SK-N-SH (cell line): ENCODE data around the gene HEG1. TPM values are rescaled to one million over a fixed set of nuclear protein-coding genes. Genes with fewer than 3 reads are reported as not detected.

Experiments
- CTCF ChIA-PET: fragments of 300-600, 350-600 bp; formaldehyde crosslinking; extraction: SDS; loops from one replicate; lab custom pipeline; 2021; lab: Yijun Ruan, JAX
- POLR2A ChIA-PET: fragments of 350-600 bp; sonication (Branson Sonifier 250); formaldehyde crosslinking; extraction: SDS; loops from one replicate; lab custom pipeline; 2020; ENCODE audit warnings: antibody characterized with exemption, inconsistent platforms; lab: Yijun Ruan, JAX
- DNase-seq: peaks from one replicate; pipeline ENCODE4 v3.0.0; 2012
- H2AFZ ChIP-seq: fragments of 200-600 bp; sonication (generic); 2 replicates; pipeline ENCODE4 v1.8.1; 2016; ENCODE audit warnings: antibody characterized with exemption, mild to moderate bottlenecking, low read depth
- H3F3A ChIP-seq: fragments of 200-600 bp; sonication (generic); replicated peaks from 2 replicates; pipeline ENCODE3; 2016; ENCODE audit warnings: antibody characterized with exemption, mild to moderate bottlenecking; ENCODE audit not compliant: insufficient read depth
- H3K27ac ChIP-seq, 2 experiments: fragments of 200-500 bp in 1 of 2; fragments of 200-600 bp in 1 of 2; sonication (Bioruptor generic) in 1 of 2; sonication (generic), shearing (Covaris generic) in 1 of 2; 2 replicates each; pipeline versions ENCODE4 v1.5.1 to v1.6.1; 2014 to 2016; ENCODE audit warnings: low read depth in 2 of 2, inconsistent platforms in 1 of 2, low read length in 1 of 2, mild to moderate bottlenecking in 1 of 2, mixed read lengths in 1 of 2
- H3K27me3 ChIP-seq: fragments of 200-600 bp; sonication (generic), shearing (Covaris generic); 2 replicates; pipeline ENCODE4 v1.6.1; 2016; ENCODE audit warnings: mixed run types; ENCODE audit not compliant: insufficient read depth
- H3K36me3 ChIP-seq, 2 experiments: fragments of 200-500 bp in 1 of 2; fragments of 200-600 bp in 1 of 2; sonication (Bioruptor generic) in 1 of 2; sonication (generic) in 1 of 2; replicated peaks in 1 of 2; 2 replicates each; pipeline versions ENCODE3 to v1.5.1; 2014 to 2016; ENCODE audit warnings: low read length in 1 of 2, mild to moderate bottlenecking in 1 of 2; ENCODE audit not compliant: insufficient read depth in 2 of 2, control insufficient read depth in 1 of 2
- H3K4me1 ChIP-seq, 2 experiments: fragments of 200-500 bp in 1 of 2; fragments of 200-600 bp in 1 of 2; sonication (Bioruptor generic) in 1 of 2; sonication (generic), shearing (Covaris generic) in 1 of 2; 2 replicates each; pipeline versions ENCODE4 v1.5.1 to v1.6.1; 2014 to 2016; ENCODE audit warnings: low read depth in 1 of 2, low read length in 1 of 2, mixed run types in 1 of 2; ENCODE audit not compliant: insufficient read depth in 2 of 2, control insufficient read depth in 1 of 2
- H3K4me2 ChIP-seq: fragments of 200-600 bp; sonication (generic), shearing (Covaris generic); 2 replicates; pipeline ENCODE4 v1.6.1; 2017; ENCODE audit warnings: mixed run types
- H3K4me3 ChIP-seq, 2 experiments: fragments of 200-500 bp in 1 of 2; fragments of 200-600 bp in 1 of 2; sonication (Bioruptor generic) in 1 of 2; sonication (generic), shearing (Covaris generic) in 1 of 2; 2 replicates each; pipeline versions ENCODE4 v1.5.1 to v1.8.1; 2014 to 2016; ENCODE audit warnings: low read depth in 2 of 2, inconsistent platforms in 1 of 2, low read length in 1 of 2, mild to moderate bottlenecking in 1 of 2, mixed read lengths in 1 of 2, moderate library complexity in 1 of 2
- H3K79me2 ChIP-seq: fragments of 200-600 bp; sonication (generic); 2 replicates; pipeline ENCODE4 v1.8.1; 2017; ENCODE audit warnings: mild to moderate bottlenecking; ENCODE audit not compliant: insufficient read depth
- H3K9ac ChIP-seq: fragments of 200-600 bp; sonication (generic); 2 replicates; pipeline ENCODE4 v1.6.1; 2017; ENCODE audit warnings: mixed run types
- H3K9me2 ChIP-seq: fragments of 200-600 bp; sonication (generic); 2 replicates; pipeline ENCODE4 v1.6.1; 2017; ENCODE audit warnings: mixed run types
- H3K9me3 ChIP-seq: fragments of 200-600 bp; sonication (generic); 2 replicates; pipeline ENCODE4 v1.6.1; 2017; ENCODE audit warnings: mixed run types, mild to moderate bottlenecking, moderate library complexity
- H4K20me1 ChIP-seq: fragments of 200-600 bp; sonication (generic); 2 replicates; pipeline ENCODE4 v1.6.1; 2017; ENCODE audit warnings: mild to moderate bottlenecking, mixed run types; ENCODE audit not compliant: insufficient read depth
- EP300 ChIP-seq, 2 experiments: IDR thresholded peaks; 2 replicates each; pipeline versions ENCODE4 v1.4.0 to v1.6.1; 2012; ENCODE audit warnings: borderline replicate concordance in 1 of 2, low read depth in 1 of 2, low read length in 1 of 2
- EZH2phosphoT487 ChIP-seq: fragments of 200-600 bp; sonication (generic); IDR thresholded peaks from 2 replicates; pipeline ENCODE4 v1.6.1; 2017; ENCODE audit warnings: low read depth, mixed run types, mild to moderate bottlenecking, antibody characterized with exemption, moderate library complexity, borderline replicate concordance
- GABPA ChIP-seq: IDR thresholded peaks from 2 replicates; pipeline ENCODE4 v1.4.0; 2012; ENCODE audit warnings: low read depth, mild to moderate bottlenecking
- GATA2 ChIP-seq: sonication (generic); formaldehyde crosslinking; IDR thresholded peaks from 2 replicates; pipeline ENCODE4 v1.5.0; 2020; ENCODE audit warnings: mild to moderate bottlenecking, missing genetic modification reagents
- MXI1 ChIP-seq: IDR thresholded peaks from 2 replicates; pipeline ENCODE4 v1.6.1; 2012; ENCODE audit warnings: mild to moderate bottlenecking, low read depth, low read length, improper control_type of control experiment
- NRF1 ChIP-seq: IDR thresholded peaks from 2 replicates; pipeline ENCODE4 v1.6.1; 2012; ENCODE audit warnings: low read depth, mild to moderate bottlenecking, low read length
- RXRA ChIP-seq: IDR thresholded peaks from 2 replicates; pipeline ENCODE4 v1.4.0; 2012; ENCODE audit warnings: low read depth, mild to moderate bottlenecking, borderline replicate concordance
- SIN3A ChIP-seq: IDR thresholded peaks from 2 replicates; pipeline ENCODE4 v1.6.1; 2012; ENCODE audit warnings: low read depth, mild to moderate bottlenecking, low read length, moderate library complexity, borderline replicate concordance
- TAF1 ChIP-seq: IDR thresholded peaks from 2 replicates; pipeline ENCODE4 v1.6.1; 2012; ENCODE audit warnings: low read depth, mild to moderate bottlenecking, low read length, moderate library complexity, borderline replicate concordance
- YY1 ChIP-seq: IDR thresholded peaks from 2 replicates; pipeline ENCODE4 v1.4.0; 2012; ENCODE audit warnings: low read depth, mild to moderate bottlenecking
- WGBS: methylation state at CpG from one replicate; pipeline ENCODE4 v1.1.6; 2017; ENCODE audit warnings: low lambda C conversion rate; 5-methylcytosine and 5-hydroxymethylcytosine counted together
- polyA plus RNA-seq, 3 experiments: library from polyadenylated mRNA; depleted of rRNA; stranded (reverse); fragments of >200 nt; gene quantifications; 2 replicates each; pipeline ENCODE4 v1.2.3, GENCODE V29; 2012
- TF ChIP-seq, protein P1 (sequence below): IDR thresholded peaks from 2 replicates; pipeline ENCODE4 v1.4.0; 2012; ENCODE audit warnings: low read depth, borderline replicate concordance
- TF ChIP-seq, protein P2 (sequence below): IDR thresholded peaks from 2 replicates; pipeline ENCODE4 v1.4.0; 2012; ENCODE audit warnings: low read depth, borderline replicate concordance
- TF ChIP-seq, protein P3 (sequence below): IDR thresholded peaks from 2 replicates; pipeline ENCODE4 v1.6.1; 2012; ENCODE audit warnings: mild to moderate bottlenecking, low read depth, low read length, moderate library complexity

Gene HEG1
- polyA plus RNA-seq, 1 of the 3 experiments (the other 2 are of a cell fraction) = 27.7 TPM

DNA sequence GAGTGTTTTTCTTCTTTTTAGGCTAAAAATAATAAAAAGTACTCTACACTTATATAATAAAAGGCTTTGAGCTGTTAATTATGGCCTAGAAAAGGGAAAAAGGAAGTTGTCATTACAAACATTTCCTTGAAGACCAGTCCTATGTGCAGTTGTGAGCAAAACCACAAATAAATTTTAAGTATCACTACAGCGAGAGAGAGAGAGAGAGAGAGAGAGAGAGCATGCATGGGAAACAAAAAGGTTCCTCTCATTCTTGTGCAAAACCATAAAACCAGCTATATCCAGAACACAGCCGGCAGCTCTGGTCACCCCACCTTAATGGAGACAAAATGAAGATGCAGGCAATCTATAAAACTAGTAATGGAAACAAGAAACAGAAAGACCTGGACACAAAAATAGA is 33.6 kb downstream of the HEG1 start:
- Histone ChIP-seq H3K4me1 (peaks cover 0 to 22% of the 10 kb centered on the region in 2 experiments; a peak in 2 of 4 replicates), H3F3A (peaks cover 28% of the 10 kb centered on the region), H3K9ac (no peak overlapping the region), H3K9me2 (no peaks in the 10 kb centered on the region), H3K27ac (no peak overlapping the region), H4K20me1 (peaks cover 23% of the 10 kb centered on the region), H3K4me2 (no peak overlapping the region), H3K27me3 (no peaks in the 10 kb centered on the region), H3K9me3 (no peaks in the 10 kb centered on the region), H3K79me2 (peaks cover 50% of the 10 kb centered on the region; the same call in 1 of the 2 replicates), H3K4me3 (no peak overlapping the region), H3K36me3 (peaks cover 41 to 60% of the 10 kb centered on the region in 2 experiments), H2AFZ (no peak overlapping the region)
- no peak for DNase-seq
- 77% methylated on average over 2 of the region's 2 CpGs for WGBS
- ChIA-PET POLR2A (no interaction called here), CTCF (interaction anchor here (0.9 to 1.0 kb wide), 3 partner anchors 10 to 415 kb away, joined by 3 to 4 read pairs (median 3); no protein-coding TSS in a partner anchor)
- TF ChIP-seq YY1 (no peak), TAF1 (no peak), NRF1 (no peak), EP300 (IDR thresholded peaks at IDR 0.05; ENCODE audit: borderline replicate concordance in 1 of 2, low read depth in 1 of 2, low read length in 1 of 2) (no peak), SIN3A (no peak), GABPA (no peak), MXI1 (no peak), RXRA (no peak), EZH2phosphoT487 (no peak), GATA2 (CRISPR knock-in tag) (no peak)
- TF ChIP-seq, protein P1, sequence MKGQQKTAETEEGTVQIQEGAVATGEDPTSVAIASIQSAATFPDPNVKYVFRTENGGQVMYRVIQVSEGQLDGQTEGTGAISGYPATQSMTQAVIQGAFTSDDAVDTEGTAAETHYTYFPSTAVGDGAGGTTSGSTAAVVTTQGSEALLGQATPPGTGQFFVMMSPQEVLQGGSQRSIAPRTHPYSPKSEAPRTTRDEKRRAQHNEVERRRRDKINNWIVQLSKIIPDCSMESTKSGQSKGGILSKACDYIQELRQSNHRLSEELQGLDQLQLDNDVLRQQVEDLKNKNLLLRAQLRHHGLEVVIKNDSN = no peak
- TF ChIP-seq, protein P2, sequence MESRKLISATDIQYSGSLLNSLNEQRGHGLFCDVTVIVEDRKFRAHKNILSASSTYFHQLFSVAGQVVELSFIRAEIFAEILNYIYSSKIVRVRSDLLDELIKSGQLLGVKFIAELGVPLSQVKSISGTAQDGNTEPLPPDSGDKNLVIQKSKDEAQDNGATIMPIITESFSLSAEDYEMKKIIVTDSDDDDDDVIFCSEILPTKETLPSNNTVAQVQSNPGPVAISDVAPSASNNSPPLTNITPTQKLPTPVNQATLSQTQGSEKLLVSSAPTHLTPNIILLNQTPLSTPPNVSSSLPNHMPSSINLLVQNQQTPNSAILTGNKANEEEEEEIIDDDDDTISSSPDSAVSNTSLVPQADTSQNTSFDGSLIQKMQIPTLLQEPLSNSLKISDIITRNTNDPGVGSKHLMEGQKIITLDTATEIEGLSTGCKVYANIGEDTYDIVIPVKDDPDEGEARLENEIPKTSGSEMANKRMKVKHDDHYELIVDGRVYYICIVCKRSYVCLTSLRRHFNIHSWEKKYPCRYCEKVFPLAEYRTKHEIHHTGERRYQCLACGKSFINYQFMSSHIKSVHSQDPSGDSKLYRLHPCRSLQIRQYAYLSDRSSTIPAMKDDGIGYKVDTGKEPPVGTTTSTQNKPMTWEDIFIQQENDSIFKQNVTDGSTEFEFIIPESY = no peak
- TF ChIP-seq, protein P3, sequence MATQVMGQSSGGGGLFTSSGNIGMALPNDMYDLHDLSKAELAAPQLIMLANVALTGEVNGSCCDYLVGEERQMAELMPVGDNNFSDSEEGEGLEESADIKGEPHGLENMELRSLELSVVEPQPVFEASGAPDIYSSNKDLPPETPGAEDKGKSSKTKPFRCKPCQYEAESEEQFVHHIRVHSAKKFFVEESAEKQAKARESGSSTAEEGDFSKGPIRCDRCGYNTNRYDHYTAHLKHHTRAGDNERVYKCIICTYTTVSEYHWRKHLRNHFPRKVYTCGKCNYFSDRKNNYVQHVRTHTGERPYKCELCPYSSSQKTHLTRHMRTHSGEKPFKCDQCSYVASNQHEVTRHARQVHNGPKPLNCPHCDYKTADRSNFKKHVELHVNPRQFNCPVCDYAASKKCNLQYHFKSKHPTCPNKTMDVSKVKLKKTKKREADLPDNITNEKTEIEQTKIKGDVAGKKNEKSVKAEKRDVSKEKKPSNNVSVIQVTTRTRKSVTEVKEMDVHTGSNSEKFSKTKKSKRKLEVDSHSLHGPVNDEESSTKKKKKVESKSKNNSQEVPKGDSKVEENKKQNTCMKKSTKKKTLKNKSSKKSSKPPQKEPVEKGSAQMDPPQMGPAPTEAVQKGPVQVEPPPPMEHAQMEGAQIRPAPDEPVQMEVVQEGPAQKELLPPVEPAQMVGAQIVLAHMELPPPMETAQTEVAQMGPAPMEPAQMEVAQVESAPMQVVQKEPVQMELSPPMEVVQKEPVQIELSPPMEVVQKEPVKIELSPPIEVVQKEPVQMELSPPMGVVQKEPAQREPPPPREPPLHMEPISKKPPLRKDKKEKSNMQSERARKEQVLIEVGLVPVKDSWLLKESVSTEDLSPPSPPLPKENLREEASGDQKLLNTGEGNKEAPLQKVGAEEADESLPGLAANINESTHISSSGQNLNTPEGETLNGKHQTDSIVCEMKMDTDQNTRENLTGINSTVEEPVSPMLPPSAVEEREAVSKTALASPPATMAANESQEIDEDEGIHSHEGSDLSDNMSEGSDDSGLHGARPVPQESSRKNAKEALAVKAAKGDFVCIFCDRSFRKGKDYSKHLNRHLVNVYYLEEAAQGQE = no peak
